ENCODE results near the gene GNB1L.

GNB1L gene

GRCh38 chr22:19744350-19745006 is 110.2 kb downstream of the GNB1L start:
- DNase-seq: no peak

DNA sequence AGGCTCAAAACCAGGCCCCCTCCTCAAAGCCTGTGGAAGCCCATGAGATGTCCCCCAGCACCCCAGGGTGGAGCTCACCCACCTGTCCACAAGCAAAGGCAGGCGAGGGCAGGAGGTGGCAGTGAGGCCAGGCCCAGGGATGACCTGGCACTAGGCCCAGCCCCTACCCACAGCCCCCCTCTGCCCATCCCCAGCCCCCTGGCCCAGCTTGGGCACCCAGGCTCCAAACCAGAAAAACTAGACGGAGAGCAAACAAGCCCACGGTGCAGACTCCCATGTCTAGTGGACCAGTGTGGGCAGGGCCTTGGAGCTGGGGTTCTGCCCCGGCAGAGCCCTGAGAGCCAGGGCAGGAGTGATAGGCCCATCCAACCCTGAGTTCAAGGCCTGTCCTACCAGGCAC is 111.0 kb downstream of the GNB1L start:
- no peak for DNase-seq

DNA sequence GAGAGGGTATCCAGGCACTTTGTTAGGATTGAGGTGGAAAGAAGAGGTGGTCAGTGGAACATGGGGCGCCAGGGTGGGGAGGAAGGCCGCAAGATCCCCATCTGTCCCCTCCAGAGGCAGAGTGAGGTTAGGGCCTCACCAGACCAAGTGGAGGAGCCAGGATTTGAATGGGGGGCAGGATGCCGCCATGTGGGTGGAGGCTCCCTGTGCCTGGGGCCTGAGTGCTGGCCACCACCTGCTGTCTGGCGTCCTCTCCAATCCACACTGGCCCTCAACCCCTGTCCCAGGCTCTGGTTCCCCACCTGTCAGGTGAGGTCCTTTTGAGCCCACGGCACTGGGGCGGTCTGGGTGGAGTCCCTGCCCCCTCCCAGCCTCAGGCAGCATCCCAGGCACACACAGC is 111.6 kb downstream of the GNB1L start:
- no peak for DNase-seq

- DNase-seq: no peak
Observed at GRCh38 chr22:19742160-19743066, 112.3 kb downstream of the GNB1L start.

DNA sequence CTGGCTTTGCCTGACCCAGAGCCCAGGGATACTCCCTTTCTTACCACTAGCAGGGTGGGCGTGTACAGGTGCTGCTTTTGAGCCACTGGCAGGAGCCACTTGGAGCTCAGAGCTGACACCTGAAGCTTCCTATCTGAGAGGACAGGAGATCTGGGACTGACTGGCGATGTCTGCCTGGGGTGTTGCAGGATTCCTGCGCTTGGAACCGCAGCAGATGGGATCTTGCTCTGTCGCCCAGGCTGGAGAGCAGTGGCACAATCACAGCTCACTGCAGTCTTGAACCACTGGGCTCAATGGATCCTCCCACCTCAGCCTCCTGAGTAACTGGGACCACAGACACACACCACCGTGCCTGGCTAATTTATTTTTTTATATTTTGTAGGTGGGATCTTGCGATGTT is 113.6 kb downstream of the GNB1L start:
- no peak for DNase-seq

- DNase-seq: no peak
Observed at GRCh38 chr22:19740586-19740985, 114.1 kb downstream of the GNB1L start.

- DNase-seq: no peak
Observed at GRCh38 chr22:19739911-19740449, 114.7 kb downstream of the GNB1L start.

DNA sequence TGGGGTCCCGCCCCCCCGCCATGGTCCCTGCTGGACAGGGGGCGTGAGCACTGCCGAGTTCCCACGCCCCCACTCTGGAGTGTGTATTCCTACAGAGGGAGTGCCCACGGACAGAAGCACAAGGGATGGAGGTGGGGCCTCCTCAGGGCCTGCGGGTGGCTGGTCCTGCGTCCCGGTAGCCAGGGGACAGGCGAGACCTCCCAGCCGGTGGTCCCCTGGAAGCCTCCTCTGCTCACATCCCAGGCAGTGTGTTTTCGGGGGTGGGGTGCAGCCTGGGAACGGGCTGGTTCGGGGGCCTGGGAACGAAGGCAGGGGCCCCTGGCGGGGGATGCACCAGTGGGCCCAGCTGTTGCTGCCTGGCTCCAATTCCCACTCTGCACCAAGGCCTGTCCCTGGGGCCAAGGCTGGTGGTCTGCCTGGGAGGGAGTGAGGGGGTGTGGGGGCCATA is 115.2 kb downstream of the GNB1L start:
- no peak for DNase-seq

DNA sequence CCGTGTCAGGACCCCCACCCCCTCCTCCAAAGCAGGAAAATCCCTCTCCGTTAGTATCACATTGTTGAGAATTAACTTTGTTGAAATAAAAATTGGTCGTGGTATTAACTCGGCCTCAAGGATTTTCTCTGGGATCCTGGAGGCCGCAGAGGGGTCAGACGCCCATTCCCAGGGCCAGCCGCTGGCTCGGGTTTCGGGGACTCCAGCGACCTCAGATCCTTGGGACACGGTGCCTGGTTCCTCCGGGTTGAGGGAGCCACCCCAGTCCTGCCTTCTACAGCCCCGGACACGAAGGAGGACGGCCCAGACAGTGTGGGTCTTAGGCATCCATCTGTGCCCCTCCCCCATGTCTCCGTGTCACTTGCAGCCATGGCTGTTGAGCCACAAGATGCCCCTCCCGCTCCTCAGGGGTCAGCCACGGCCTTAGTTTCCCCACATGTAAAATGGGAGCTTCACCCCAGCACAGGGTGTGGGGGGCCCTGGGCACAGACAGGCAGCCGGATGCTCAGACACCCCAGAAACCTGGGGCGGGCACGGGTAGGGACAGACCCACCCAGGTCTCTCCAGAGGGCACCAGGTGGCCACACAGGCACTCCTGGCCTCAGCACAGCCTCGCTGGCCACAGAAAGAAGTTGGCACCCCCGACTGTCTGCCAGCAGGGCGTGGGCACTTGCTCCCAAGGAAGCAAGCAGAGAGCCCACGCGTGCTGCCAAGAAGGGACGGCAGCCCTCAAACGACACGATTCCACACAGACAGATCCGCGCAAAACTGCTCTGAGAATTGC is 115.8 kb downstream of the GNB1L start:
- no peak for DNase-seq

GRCh38 chr22:19737846-19738663 is 116.6 kb downstream of the GNB1L start:
- no peak for DNase-seq

DNA sequence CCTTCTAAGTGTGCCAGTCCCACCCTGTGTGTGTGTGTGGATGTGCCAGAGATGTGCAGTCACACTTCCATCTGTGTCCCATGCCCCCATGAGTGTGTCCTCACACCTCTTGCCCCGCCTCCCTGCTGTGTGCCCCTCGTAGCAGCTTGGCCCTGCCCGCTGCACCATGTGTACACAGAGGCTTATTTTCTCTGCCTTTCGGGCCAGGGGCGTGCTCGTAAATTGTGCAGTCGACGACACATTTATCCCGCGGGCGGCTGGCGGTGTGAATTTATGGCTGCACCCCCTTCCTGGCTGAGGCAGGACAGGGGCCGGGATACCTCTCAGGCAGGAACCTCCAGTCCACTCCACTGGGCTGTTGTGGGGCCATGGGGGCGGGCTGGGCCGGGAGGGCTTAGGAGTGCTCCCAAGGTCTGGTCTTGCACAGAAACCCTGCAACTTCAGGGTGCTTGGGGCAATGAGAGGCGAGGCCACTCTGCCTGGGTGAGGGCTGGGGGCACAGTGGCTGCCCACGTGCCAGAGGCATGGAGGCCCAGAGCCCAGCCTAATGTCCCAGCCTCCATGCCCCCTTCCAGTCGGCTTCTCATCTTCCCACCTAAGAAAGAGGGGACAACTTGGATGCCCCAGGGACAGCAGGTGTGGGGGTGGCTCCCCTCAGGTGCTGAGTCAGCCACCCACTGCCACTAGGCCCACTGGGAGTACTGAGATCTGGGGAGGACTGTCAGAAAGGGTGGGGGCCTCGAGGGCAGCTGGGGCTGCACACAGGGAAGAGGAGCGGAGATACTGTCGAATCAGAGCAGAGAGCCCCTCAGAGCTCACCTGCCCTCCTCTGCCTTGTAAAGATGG is 118.8 kb downstream of the GNB1L start:
- no peak for DNase-seq

DNA sequence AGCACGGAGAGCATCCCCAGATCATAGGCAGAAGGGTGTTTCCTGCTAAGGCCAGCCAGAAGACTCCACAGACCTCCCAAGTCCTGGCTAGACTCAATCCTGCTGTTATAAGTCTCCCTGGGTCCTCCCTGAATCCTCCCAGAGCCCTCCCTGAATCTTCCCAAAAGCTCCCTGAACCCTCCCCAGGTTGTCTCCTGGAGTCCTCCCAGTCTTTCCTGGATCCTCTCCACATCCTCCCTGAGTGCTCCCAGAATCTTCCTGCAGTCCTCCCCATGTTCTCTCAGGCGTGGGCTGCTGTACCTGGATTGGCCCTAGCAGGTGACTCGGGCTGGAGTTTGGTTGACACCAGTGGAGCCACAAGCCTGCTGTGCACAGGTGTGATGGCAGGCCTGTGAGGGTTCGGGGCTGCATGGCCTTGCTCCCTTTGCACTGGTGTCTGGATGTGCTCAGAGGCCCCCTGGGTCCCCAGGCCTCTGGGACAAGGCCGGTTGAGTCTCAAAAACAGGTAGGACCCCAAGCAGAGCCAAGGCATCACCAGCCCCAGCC is 119.8 kb downstream of the GNB1L start:
- no peak for DNase-seq

- no peak for DNase-seq
Observed at GRCh38 chr22:19734163-19734562, 120.5 kb downstream of the GNB1L start.

- no peak for DNase-seq
Observed at GRCh38 chr22:19733755-19734154, 120.9 kb downstream of the GNB1L start.
